Measurements from ENCODE around the gene AGFG1.

DNA sequence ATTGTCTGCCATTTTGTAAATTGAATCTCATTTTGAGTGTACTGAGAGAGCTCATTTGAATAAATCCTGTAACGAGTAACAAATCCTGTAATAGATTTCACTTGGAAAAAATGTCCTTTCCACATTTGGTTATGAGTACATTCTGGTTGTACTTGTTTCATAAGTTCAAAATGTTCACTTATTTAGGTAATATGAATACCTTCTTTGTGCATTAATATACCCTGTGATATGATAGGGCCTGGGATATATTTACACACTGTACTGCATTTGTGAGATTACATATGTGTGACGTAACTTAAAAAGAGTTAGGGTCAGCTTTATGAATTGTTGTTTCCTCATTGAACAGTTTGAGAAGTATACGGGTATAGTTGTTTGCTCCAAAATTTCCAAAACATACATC, 16.1 kb downstream of the AGFG1 start:
- TF ChIP-seq, protein P1, sequence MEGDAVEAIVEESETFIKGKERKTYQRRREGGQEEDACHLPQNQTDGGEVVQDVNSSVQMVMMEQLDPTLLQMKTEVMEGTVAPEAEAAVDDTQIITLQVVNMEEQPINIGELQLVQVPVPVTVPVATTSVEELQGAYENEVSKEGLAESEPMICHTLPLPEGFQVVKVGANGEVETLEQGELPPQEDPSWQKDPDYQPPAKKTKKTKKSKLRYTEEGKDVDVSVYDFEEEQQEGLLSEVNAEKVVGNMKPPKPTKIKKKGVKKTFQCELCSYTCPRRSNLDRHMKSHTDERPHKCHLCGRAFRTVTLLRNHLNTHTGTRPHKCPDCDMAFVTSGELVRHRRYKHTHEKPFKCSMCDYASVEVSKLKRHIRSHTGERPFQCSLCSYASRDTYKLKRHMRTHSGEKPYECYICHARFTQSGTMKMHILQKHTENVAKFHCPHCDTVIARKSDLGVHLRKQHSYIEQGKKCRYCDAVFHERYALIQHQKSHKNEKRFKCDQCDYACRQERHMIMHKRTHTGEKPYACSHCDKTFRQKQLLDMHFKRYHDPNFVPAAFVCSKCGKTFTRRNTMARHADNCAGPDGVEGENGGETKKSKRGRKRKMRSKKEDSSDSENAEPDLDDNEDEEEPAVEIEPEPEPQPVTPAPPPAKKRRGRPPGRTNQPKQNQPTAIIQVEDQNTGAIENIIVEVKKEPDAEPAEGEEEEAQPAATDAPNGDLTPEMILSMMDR (IDR thresholded peaks at IDR 0.05 in 4 of 5, conservative IDR thresholded peaks at IDR 0.05 in 1 of 5): no peak
- no peak for TF ChIP-seq POLR2A (IDR thresholded peaks at IDR 0.05)

All from gastrocnemius medialis (tissue), 4 donors.